ACC112 (cell line): ENCODE results near the gene FAM124A.

Experiments used
- H2AFZ ChIP-seq: fragments of 200-600 bp; sonication (generic); one replicate; pipeline ENCODE4 v1.6.0; 2017; ENCODE audit warnings: antibody characterized with exemption, low read length; ENCODE audit not compliant: unreplicated experiment
- H3K27ac ChIP-seq: fragments of 200-600 bp; sonication (generic); 2 replicates; pipeline ENCODE4 v1.5.1; 2014; ENCODE audit warnings: low read depth, mild to moderate bottlenecking, antibody characterized with exemption, low read length, moderate library complexity
- H3K27me3 ChIP-seq: fragments of 200-600 bp; sonication (generic); 2 replicates; pipeline ENCODE4 v1.6.1; 2014; ENCODE audit warnings: mild to moderate bottlenecking, antibody characterized with exemption, low read length, moderate library complexity, mixed read lengths; ENCODE audit not compliant: insufficient read depth
- H3K36me3 ChIP-seq: fragments of 200-600 bp; sonication (generic); 2 replicates; pipeline ENCODE4 v1.6.1; 2016; ENCODE audit warnings: mild to moderate bottlenecking, antibody characterized with exemption, low read length, moderate library complexity, mixed read lengths; ENCODE audit not compliant: insufficient read depth
- H3K4me1 ChIP-seq: fragments of 200-600 bp; sonication (generic); one replicate; pipeline ENCODE4 v1.6.1; 2016; ENCODE audit warnings: low read length, mixed read lengths; ENCODE audit not compliant: insufficient read depth, unreplicated experiment, control insufficient read depth
- H3K4me3 ChIP-seq: fragments of 200-600 bp; sonication (generic); 2 replicates; pipeline ENCODE4 v1.5.1; 2014; ENCODE audit warnings: mild to moderate bottlenecking, low read depth, low read length
- H3K79me2 ChIP-seq: fragments of 200-600 bp; sonication (generic); one replicate; pipeline ENCODE4 v1.6.0; 2016; ENCODE audit warnings: low read length; ENCODE audit not compliant: control insufficient read depth, unreplicated experiment, insufficient read depth

FAM124A gene

DNA sequence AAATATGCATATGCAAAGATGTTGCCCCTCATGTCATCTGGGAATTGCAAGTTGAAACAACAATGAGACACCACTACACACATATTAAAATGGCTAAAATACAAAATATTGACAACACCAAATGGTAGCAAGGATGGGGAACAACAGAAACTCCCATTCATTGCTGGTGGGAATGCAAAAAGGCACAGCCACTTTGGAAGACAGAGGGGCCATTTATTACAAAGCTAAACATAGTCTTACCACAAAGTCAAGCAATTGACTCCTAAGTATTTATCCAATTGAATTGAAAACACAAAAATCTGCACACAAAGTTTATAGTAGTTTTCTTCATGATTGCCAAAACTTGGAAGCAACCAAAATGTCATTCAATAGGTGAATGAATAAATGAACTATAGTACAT is 111.2 kb downstream of the FAM124A start:
- no peaks in the 10 kb centered on the region for H3K27me3 ChIP-seq
- no peaks in the 10 kb centered on the region for H3K79me2 ChIP-seq
- no peak overlapping the region for H3K27ac ChIP-seq
- no peak overlapping the region for H2AFZ ChIP-seq
- no peak overlapping the region for H3K4me3 ChIP-seq
- no peaks in the 10 kb centered on the region for H3K36me3 ChIP-seq
- H3K4me1 ChIP-seq, result no peaks in the 10 kb centered on the region

DNA sequence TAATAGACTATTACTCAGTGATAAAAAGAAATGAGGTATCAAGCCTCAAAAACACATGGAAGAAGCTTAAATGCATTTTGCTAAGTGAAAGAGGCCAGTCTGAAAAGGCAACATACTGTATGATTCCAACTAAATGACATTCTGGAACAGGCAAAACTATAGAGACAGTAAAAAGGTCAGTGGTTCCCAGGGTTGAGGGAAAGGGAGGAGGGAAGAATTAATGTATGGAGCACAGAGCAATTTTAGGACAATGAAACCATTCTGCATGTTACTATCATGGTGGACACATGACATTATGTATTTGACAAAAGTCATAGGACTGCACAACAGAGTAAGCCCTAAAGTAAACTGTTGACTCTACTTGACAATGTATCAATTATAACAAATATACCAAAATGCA is 111.6 kb downstream of the FAM124A start:
- no peaks in the 10 kb centered on the region for H3K79me2 ChIP-seq
- H2AFZ ChIP-seq, result no peak overlapping the region
- H3K27me3 ChIP-seq, result no peaks in the 10 kb centered on the region
- no peak overlapping the region for H3K4me3 ChIP-seq
- no peak overlapping the region for H3K27ac ChIP-seq
- no peaks in the 10 kb centered on the region for H3K36me3 ChIP-seq
- H3K4me1 ChIP-seq, result no peaks in the 10 kb centered on the region
